Prostate gland (tissue), 2 donors: ENCODE results near the gene PLCB3. TPM values are rescaled to one million over a fixed set of nuclear protein-coding genes. Genes with fewer than 3 reads are reported as not detected.

ENCODE experiments used
- DNase-seq: peaks from one replicate; pipeline ENCODE4 v3.0.0-alpha.2; 2019; ENCODE audit warnings: low spot score
- H3K27ac ChIP-seq, 2 donors: fragments of 200-600 bp; sonication (generic); 2 replicates each; pipeline ENCODE4 v1.5.1; 2017 to 2019
- H3K27me3 ChIP-seq: fragments of 200-600 bp; sonication (generic); replicated peaks from 2 replicates; pipeline ENCODE4 v1.5.1; 2019; ENCODE audit not compliant: insufficient read depth
- H3K36me3 ChIP-seq, 2 donors: fragments of 200-600 bp; sonication (generic); 1 replicate in 1 of 2; 2 replicates in 1 of 2; pipeline versions ENCODE4 v1.5.1 to v1.8.1; 2017 to 2019
- H3K4me1 ChIP-seq: fragments of 200-600 bp; sonication (generic); replicated peaks from 2 replicates; pipeline ENCODE4 v1.5.1; 2019
- H3K4me3 ChIP-seq, 2 donors: fragments of 200-600 bp; sonication (generic); 2 replicates each; pipeline ENCODE4 v1.5.1; 2017 to 2019
- H3K9me3 ChIP-seq: fragments of 200-600 bp; sonication (generic); 2 replicates; pipeline ENCODE4 v1.5.1; 2017
- POLR2A ChIP-seq: fragments of 450-650 bp; IDR thresholded peaks from one replicate; pipeline ENCODE4 v1.6.1; 2016; ENCODE audit warnings: antibody characterized with exemption, mild to moderate bottlenecking
- POLR2AphosphoS5 ChIP-seq: sonication (generic); formaldehyde crosslinking; IDR thresholded peaks from one replicate; pipeline ENCODE4 v1.6.1; 2017; ENCODE audit warnings: antibody characterized with exemption
- WGBS: methylation state at CpG from one replicate; pipeline ENCODE4 v1.1.5; 2018; 5-methylcytosine and 5-hydroxymethylcytosine counted together
- intact Hi-C: fragments of 100-400 bp; cut with DNase I; formaldehyde crosslinking; loops from one replicate; pipeline ENCODE4 v1.14.2; 2022
- total RNA-seq, 2 donors: library from RNA; depleted of rRNA; stranded (reverse); fragments of >200 nt; gene quantifications; one replicate each; pipeline ENCODE4 v1.1.0, GENCODE V29; 2016
- TF ChIP-seq, protein P1 (sequence below), 4 experiments: fragments of 200-600 bp in 2 of 4; fragments of 450-650 bp in 2 of 4; sonication (generic) in 2 of 4; IDR thresholded peaks; 1 replicate in 3 of 4; 2 replicates in 1 of 4; pipeline ENCODE4 v1.5.1; 2016 to 2019; ENCODE audit warnings: antibody characterized with exemption in 4 of 4, mild to moderate bottlenecking in 2 of 4, moderate library complexity in 2 of 4

PLCB3 gene
- total RNA-seq, 2 donors from 2014 or later = 26.3 to 43.1 TPM

DNA sequence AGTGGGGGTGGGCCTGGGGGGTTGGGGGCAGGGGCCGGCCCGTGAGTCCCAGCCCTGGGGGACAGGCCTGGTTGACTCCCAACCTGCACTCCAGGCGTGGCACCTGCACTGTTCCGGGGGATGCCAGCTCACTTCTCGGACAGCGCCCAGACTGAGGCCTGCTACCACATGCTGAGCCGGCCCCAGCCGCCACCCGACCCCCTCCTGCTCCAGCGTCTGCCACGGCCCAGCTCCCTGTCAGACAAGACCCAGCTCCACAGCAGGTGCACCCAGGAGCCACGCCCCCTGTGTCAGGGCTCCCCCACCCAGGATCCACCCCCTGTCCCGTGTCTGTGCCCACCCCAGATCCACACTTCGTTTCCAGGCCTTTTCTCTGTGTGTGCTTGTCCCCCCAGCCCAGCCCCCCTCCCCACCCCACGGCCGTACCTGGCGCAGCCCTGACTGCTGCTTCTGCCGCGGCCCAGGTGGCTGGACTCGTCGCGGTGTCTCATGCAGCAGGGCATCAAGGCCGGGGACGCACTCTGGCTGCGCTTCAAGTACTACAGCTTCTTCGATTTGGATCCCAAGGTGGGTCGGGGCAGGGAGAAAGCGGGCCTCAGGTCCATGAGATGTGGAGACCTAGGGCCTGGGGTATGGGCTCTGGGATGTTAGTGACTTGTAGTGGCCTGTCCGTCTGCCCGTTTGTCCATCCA lies 40.0 kb upstream of the PLCB3 start:
- no peak for TF ChIP-seq POLR2AphosphoS5
- no peak for TF ChIP-seq POLR2A
- TF ChIP-seq, protein P1, sequence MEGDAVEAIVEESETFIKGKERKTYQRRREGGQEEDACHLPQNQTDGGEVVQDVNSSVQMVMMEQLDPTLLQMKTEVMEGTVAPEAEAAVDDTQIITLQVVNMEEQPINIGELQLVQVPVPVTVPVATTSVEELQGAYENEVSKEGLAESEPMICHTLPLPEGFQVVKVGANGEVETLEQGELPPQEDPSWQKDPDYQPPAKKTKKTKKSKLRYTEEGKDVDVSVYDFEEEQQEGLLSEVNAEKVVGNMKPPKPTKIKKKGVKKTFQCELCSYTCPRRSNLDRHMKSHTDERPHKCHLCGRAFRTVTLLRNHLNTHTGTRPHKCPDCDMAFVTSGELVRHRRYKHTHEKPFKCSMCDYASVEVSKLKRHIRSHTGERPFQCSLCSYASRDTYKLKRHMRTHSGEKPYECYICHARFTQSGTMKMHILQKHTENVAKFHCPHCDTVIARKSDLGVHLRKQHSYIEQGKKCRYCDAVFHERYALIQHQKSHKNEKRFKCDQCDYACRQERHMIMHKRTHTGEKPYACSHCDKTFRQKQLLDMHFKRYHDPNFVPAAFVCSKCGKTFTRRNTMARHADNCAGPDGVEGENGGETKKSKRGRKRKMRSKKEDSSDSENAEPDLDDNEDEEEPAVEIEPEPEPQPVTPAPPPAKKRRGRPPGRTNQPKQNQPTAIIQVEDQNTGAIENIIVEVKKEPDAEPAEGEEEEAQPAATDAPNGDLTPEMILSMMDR (IDR thresholded peaks at IDR 0.05) = no peak
- H3K27ac ChIP-seq = no peak overlapping the region
- no peak for DNase-seq
- H3K27me3 ChIP-seq = no peaks in the 10 kb centered on the region
- intact Hi-C loops = no loop called here
- no peaks in the 10 kb centered on the region for H3K4me1 ChIP-seq
- 81% methylated on average over 28 of the region's 30 CpGs for WGBS
- no peak overlapping the region for H3K4me3 ChIP-seq
- no peaks in the 10 kb centered on the region for H3K9me3 ChIP-seq
- peaks cover 0 to 5% of the 10 kb centered on the region in 2 donors for H3K36me3 ChIP-seq

DNA sequence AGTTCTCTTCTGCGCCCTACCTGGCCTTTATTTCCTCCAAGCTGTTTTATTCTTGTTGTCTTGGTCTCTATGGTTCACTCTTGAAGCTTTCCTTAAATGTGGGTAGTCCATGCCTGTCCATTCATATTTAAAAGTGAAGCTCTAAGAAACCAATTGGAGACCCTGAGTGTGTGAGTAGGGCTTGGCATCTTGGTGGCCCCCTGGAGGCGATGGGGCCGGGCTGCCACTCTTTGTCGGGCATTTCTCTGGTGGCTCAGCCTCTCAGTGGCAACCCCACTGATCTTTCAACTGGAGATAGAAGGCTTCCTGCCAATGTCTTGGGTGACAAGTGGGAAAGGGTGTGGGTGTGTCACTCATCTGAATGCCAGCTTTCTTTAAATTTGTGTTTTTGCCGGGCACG lies 34.5 kb upstream of the PLCB3 start:
- WGBS = 83% methylated on average over 6 of the region's 6 CpGs
- no peak for DNase-seq

DNA sequence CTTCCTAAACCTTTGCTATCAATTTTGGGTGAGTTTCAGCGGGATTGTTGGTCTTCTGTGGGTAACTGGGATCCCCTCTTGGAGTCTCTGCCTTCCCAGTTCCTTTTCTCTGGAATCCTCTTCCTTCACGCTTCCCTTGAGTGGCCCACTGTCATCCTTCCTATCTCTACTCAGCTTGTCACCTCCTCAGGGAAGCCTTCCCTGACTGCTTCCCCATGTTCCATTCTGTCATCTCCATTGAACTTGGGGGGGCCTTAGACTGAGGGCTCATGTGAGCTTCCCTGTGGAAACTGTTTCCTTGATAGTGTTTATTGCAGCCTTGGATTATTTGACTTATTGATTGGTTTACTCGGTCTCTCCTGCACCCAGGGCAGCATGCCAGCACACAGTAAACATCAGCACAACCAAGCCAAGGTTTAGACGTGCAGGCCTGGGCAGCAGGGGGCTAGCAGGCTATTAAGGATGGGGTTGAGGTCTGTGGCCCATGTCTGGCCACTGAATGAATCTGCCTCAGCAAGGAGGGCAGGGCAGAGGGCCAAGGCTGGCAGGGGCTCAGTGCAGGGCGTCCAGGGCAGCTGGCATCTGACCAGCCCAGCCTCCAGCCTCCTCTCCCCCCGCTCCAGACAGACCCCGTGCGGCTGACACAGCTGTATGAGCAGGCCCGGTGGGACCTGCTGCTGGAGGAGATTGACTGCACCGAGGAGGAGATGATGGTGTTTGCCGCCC lies 32.5 kb upstream of the PLCB3 start:
- Histone ChIP-seq H3K27ac (no peak overlapping the region), H3K4me3 (no peak overlapping the region), H3K36me3 (no peaks in the 10 kb centered on the region), H3K27me3 (no peaks in the 10 kb centered on the region), H3K9me3 (no peaks in the 10 kb centered on the region), H3K4me1 (no peaks in the 10 kb centered on the region)
- no peak for DNase-seq
- TF ChIP-seq POLR2A (no peak), POLR2AphosphoS5 (no peak)
- intact Hi-C loops = no loop called here
- 62% methylated on average over 8 of the region's 11 CpGs for WGBS

More for the DNA sequence above, 34.5 kb upstream of the PLCB3 start:
- Histone ChIP-seq H3K36me3 (no peaks in the 10 kb centered on the region), H3K27me3 (no peaks in the 10 kb centered on the region), H3K27ac (no peak overlapping the region), H3K9me3 (no peaks in the 10 kb centered on the region), H3K4me3 (no peak overlapping the region), H3K4me1 (no peaks in the 10 kb centered on the region)
- intact Hi-C loops = no loop called here
- TF ChIP-seq POLR2A = no peak
- TF ChIP-seq POLR2AphosphoS5 = no peak
- TF ChIP-seq, protein P1 (IDR thresholded peaks at IDR 0.05) = no peak

DNA sequence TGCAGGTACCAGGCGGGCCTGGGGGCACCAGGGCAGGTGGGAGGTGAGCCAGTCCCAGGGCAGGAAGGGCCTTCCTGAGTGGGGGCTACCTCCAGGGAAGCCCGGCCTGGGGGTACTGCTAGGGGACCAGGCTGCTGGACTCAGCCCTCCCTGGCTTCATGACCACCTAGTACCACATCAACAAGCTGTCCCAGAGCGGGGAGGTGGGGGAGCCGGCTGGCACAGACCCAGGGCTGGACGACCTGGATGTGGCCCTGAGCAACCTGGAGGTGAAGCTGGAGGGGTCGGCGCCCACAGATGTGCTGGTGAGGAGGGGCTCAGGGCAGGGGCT lies 32.0 kb upstream of the PLCB3 start:
- TF ChIP-seq POLR2A = no peak
- TF ChIP-seq, protein P1 (IDR thresholded peaks at IDR 0.05) = no peak
- TF ChIP-seq POLR2AphosphoS5 = no peak
- H3K4me3 ChIP-seq = no peak overlapping the region
- no peaks in the 10 kb centered on the region for H3K4me1 ChIP-seq
- intact Hi-C loops = no loop called here
- no peak for DNase-seq
- no peaks in the 10 kb centered on the region for H3K36me3 ChIP-seq
- whole genome bisulfite sequencing = 91% methylated on average over 6 of the region's 7 CpGs
- no peaks in the 10 kb centered on the region for H3K9me3 ChIP-seq
- no peak overlapping the region for H3K27ac ChIP-seq
- no peaks in the 10 kb centered on the region for H3K27me3 ChIP-seq

DNA sequence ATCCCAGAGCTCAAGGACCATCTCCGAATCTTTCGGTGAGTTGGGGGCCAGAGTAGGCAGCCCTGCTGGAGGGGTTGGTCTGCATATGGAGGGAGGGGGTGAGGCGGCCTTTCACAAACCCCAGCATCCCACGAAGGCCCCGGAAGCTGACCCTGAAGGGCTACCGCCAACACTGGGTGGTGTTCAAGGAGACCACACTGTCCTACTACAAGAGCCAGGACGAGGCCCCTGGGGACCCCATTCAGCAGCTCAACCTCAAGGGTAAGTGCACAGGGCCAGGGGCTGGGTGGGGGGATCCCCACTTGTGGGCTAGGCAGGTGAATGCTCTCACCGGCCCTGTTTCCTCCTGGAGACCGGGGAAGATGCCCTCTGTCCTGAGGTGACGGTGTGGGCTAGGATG lies 31.6 kb upstream of the PLCB3 start:
- intact Hi-C loops = no loop called here
- TF ChIP-seq, protein P1 (IDR thresholded peaks at IDR 0.05) = no peak
- TF ChIP-seq POLR2A = no peak
- H3K4me3 ChIP-seq = no peak overlapping the region
- H3K4me1 ChIP-seq = no peaks in the 10 kb centered on the region
- no peaks in the 10 kb centered on the region for H3K36me3 ChIP-seq
- H3K27ac ChIP-seq = no peak overlapping the region
- no peak for DNase-seq
- no peaks in the 10 kb centered on the region for H3K9me3 ChIP-seq
- H3K27me3 ChIP-seq = no peaks in the 10 kb centered on the region
- 86% methylated on average over 9 of the region's 10 CpGs for WGBS
